Astrocyte (in vitro differentiated cells and primary cell): Measurements from ENCODE around the gene KCNA2. TPM values are rescaled to one million over a fixed set of nuclear protein-coding genes. Genes with fewer than 3 reads are reported as not detected.

ENCODE experiments used
- DNase-seq: peaks from one replicate; pipeline ENCODE4 v3.0.0-alpha.2; 2010; ENCODE audit warnings: low read depth
- FAIRE-seq: peaks from 2 replicates; lab custom pipeline; 2011; peaks lifted over from hg19 to GRCh38; lab: Jason Lieb, UNC
- H2AFZ ChIP-seq: 2 replicates; pipeline ENCODE4 v1.6.0; 2012; ENCODE audit warnings: low read depth, low read length, inconsistent platforms
- H3K27ac ChIP-seq: 2 replicates; pipeline ENCODE4 v1.5.1; 2011; ENCODE audit warnings: low read depth, low read length, inconsistent platforms
- H3K27me3 ChIP-seq: 2 replicates; pipeline ENCODE4 v1.6.0; 2011; ENCODE audit warnings: low read length, inconsistent platforms; ENCODE audit not compliant: insufficient read depth
- H3K36me3 ChIP-seq: 2 replicates; pipeline ENCODE4 v1.5.1; 2011; ENCODE audit warnings: low read length, inconsistent platforms; ENCODE audit not compliant: insufficient read depth
- H3K4me1 ChIP-seq: 2 replicates; pipeline ENCODE4 v1.5.1; 2011; ENCODE audit warnings: low read length, inconsistent platforms; ENCODE audit not compliant: insufficient read depth
- H3K4me2 ChIP-seq: 2 replicates; pipeline ENCODE4 v1.6.0; 2012; ENCODE audit warnings: low read length, inconsistent platforms
- H3K4me3 ChIP-seq: 2 replicates; pipeline ENCODE4 v1.5.1; 2011; ENCODE audit warnings: low read depth, mild to moderate bottlenecking, low read length, inconsistent platforms; ENCODE audit not compliant: insufficient read depth
- H3K79me2 ChIP-seq: 2 replicates; pipeline ENCODE4 v1.6.0; 2012; ENCODE audit warnings: mild to moderate bottlenecking, low read length, inconsistent platforms; ENCODE audit not compliant: insufficient read depth
- H3K9ac ChIP-seq: 2 replicates; pipeline ENCODE4 v1.6.0; 2012; ENCODE audit warnings: mild to moderate bottlenecking, low read length, inconsistent platforms
- H3K9me3 ChIP-seq: 2 replicates; pipeline ENCODE4 v1.5.1; 2012; ENCODE audit warnings: low read depth, mild to moderate bottlenecking, low read length, inconsistent platforms; ENCODE audit not compliant: insufficient read depth
- H4K20me1 ChIP-seq: 2 replicates; pipeline ENCODE4 v1.6.0; 2012; ENCODE audit warnings: low read length, inconsistent platforms; ENCODE audit not compliant: insufficient read depth
- H3K27ac Mint-ChIP-seq: one replicate; pipeline ENCODE4 v1.8.0; 2021; ENCODE audit warnings: mild to moderate bottlenecking, mixed read lengths; ENCODE audit not compliant: unreplicated experiment
- H3K27me3 Mint-ChIP-seq: one replicate; pipeline ENCODE4 v1.8.0; 2021; ENCODE audit warnings: low read depth, mixed read lengths; ENCODE audit not compliant: unreplicated experiment
- H3K36me3 Mint-ChIP-seq: one replicate; pipeline ENCODE4 v1.8.0; 2021; ENCODE audit warnings: low read depth, mixed read lengths; ENCODE audit not compliant: unreplicated experiment
- H3K4me1 Mint-ChIP-seq: one replicate; pipeline ENCODE4 v1.8.0; 2021; ENCODE audit warnings: low read depth, mixed read lengths; ENCODE audit not compliant: unreplicated experiment
- H3K4me3 Mint-ChIP-seq: one replicate; pipeline ENCODE4 v1.8.0; 2021; ENCODE audit warnings: mild to moderate bottlenecking, moderate library complexity, mixed read lengths; ENCODE audit not compliant: unreplicated experiment
- H3K9me3 Mint-ChIP-seq: one replicate; pipeline ENCODE4 v1.8.0; 2021; ENCODE audit warnings: mild to moderate bottlenecking, mixed read lengths; ENCODE audit not compliant: unreplicated experiment
- EZH2 ChIP-seq: IDR thresholded peaks from 2 replicates; pipeline ENCODE4 v1.6.1; 2012; ENCODE audit warnings: mild to moderate bottlenecking, low read length, inconsistent platforms; ENCODE audit not compliant: insufficient read depth
- total RNA-seq: library from RNA; stranded (reverse); gene quantifications from 2 replicates; pipeline ENCODE4 v1.2.1, GENCODE V29; 2021
- TF ChIP-seq, protein P1 (sequence below): IDR thresholded peaks from 2 replicates; pipeline ENCODE4 v1.5.1; 2011; ENCODE audit warnings: low read depth, mild to moderate bottlenecking, inconsistent platforms, low read length, moderate library complexity; ENCODE audit not compliant: insufficient read depth

KCNA2 gene
- total RNA-seq, 1 donor from 2014 or later, result 0.57 TPM

DNA sequence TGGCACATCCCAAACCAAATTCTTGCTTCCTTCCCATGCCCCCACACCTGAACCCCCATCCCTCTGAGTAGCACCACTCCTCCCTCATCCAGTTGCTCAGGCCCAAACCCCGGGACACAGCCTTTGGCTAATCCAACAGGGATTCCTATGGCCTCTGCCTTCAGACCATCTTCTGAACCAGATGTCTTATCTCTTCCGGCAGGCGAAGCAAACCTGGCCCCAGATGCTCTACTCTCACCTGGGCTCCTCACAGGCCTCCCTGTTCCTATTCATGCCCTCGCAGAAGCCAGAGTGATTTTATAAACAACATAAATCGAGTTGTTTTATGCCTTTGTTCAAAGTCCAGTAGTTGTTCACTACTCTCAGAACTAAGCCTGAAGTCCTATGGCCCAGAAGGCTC, 12.5 kb upstream of the KCNA2 start:
- FAIRE-seq, result no peak

DNA sequence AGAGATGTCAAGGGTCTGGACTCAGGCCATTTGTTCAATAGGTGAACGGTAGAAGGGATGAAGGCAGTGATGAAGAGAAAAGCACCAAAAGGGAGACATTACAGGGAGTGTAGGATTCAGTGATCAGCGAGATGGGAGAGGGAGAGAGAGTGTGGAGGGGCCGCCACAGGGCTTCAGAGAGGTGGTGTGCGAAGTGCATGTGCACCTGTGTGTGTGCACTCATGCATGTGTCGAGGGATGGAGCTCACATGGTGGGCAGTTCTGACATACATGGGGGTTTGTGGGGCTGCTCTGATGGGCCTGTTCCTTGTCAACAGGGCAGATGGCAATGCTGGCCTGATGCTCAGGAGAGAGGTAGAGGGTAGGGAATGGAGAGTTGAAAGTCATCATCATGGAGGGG, 11.4 kb upstream of the KCNA2 start:
- no peaks in the 10 kb centered on the region for H3K79me2 ChIP-seq
- H2AFZ ChIP-seq, result no peak overlapping the region
- FAIRE-seq (no peak), DNase-seq (no peak)
- Mint-ChIP-seq H3K4me1 (peaks cover 15% of the 10 kb centered on the region), H3K9me3 (peaks cover 3% of the 10 kb centered on the region), H3K36me3 (no peaks in the 10 kb centered on the region), H3K27ac (no peak overlapping the region), H3K27me3 (peaks cover 74% of the 10 kb centered on the region), H3K4me3 (no peak overlapping the region)
- H3K27ac ChIP-seq, result no peak overlapping the region
- no peak for TF ChIP-seq EZH2
- no peaks in the 10 kb centered on the region for H3K36me3 ChIP-seq
- H3K27me3 ChIP-seq, result peaks cover 17% of the 10 kb centered on the region
- H4K20me1 ChIP-seq, result no peaks in the 10 kb centered on the region
- H3K4me3 ChIP-seq, result no peak overlapping the region
- H3K4me2 ChIP-seq, result no peak overlapping the region
- H3K4me1 ChIP-seq, result peaks cover 3% of the 10 kb centered on the region
- no peaks in the 10 kb centered on the region for H3K9me3 ChIP-seq
- H3K9ac ChIP-seq, result no peak overlapping the region

More for the DNA sequence above, 12.5 kb upstream of the KCNA2 start:
- Histone ChIP-seq H4K20me1 (no peaks in the 10 kb centered on the region), H3K4me2 (no peak overlapping the region), H3K9me3 (no peaks in the 10 kb centered on the region), H3K9ac (no peak overlapping the region), H2AFZ (no peak overlapping the region), H3K4me3 (no peak overlapping the region), H3K79me2 (no peaks in the 10 kb centered on the region), H3K36me3 (no peaks in the 10 kb centered on the region), H3K4me1 (peaks cover 3% of the 10 kb centered on the region), H3K27me3 (peaks cover 17% of the 10 kb centered on the region), H3K27ac (no peak overlapping the region)
- no peak for DNase-seq
- Mint-ChIP-seq H3K4me1 (peaks cover 15% of the 10 kb centered on the region), H3K36me3 (no peaks in the 10 kb centered on the region), H3K4me3 (no peak overlapping the region), H3K27ac (no peak overlapping the region), H3K9me3 (no peaks in the 10 kb centered on the region), H3K27me3 (peaks cover 72% of the 10 kb centered on the region)
- TF ChIP-seq, protein P1, sequence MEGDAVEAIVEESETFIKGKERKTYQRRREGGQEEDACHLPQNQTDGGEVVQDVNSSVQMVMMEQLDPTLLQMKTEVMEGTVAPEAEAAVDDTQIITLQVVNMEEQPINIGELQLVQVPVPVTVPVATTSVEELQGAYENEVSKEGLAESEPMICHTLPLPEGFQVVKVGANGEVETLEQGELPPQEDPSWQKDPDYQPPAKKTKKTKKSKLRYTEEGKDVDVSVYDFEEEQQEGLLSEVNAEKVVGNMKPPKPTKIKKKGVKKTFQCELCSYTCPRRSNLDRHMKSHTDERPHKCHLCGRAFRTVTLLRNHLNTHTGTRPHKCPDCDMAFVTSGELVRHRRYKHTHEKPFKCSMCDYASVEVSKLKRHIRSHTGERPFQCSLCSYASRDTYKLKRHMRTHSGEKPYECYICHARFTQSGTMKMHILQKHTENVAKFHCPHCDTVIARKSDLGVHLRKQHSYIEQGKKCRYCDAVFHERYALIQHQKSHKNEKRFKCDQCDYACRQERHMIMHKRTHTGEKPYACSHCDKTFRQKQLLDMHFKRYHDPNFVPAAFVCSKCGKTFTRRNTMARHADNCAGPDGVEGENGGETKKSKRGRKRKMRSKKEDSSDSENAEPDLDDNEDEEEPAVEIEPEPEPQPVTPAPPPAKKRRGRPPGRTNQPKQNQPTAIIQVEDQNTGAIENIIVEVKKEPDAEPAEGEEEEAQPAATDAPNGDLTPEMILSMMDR, result no peak
- TF ChIP-seq EZH2, result no peak

DNA sequence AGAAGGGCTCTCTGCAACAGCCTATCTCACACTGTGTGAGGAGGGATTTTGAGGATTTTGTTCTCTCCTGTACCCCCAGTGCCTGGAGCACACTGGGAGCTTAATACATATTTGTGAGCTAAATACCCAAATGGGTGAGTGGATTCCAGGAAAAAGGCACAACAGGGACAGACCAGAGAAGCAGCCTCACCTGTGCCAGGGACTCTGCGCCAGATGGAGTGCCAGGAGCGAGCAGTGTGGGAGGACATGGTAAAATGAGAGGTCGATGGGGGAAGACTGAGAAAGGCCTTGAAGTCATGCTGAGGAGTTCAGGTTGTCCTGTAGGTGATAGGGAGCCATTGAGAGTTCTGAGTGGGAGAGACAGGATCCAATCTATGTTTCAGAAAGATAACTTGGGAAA, 11.0 kb upstream of the KCNA2 start:
- no peak for TF ChIP-seq EZH2
- TF ChIP-seq, protein P1, result no peak
- peaks cover 3% of the 10 kb centered on the region for H3K9me3 Mint-ChIP-seq
- no peak for FAIRE-seq

More for the DNA sequence above, 11.0 kb upstream of the KCNA2 start:
- no peak for DNase-seq
- H3K27ac ChIP-seq, result no peak overlapping the region
- no peak overlapping the region for H3K4me2 ChIP-seq
- Mint-ChIP-seq H3K36me3 (no peaks in the 10 kb centered on the region), H3K27me3 (peaks cover 79% of the 10 kb centered on the region), H3K27ac (no peak overlapping the region), H3K4me3 (no peak overlapping the region), H3K4me1 (peaks cover 15% of the 10 kb centered on the region)
- H3K36me3 ChIP-seq, result no peaks in the 10 kb centered on the region
- H2AFZ ChIP-seq, result no peak overlapping the region
- H3K9me3 ChIP-seq, result no peaks in the 10 kb centered on the region
- H3K4me3 ChIP-seq, result no peak overlapping the region
- H3K4me1 ChIP-seq, result peaks cover 3% of the 10 kb centered on the region
- H3K27me3 ChIP-seq, result peaks cover 21% of the 10 kb centered on the region
- no peak overlapping the region for H3K9ac ChIP-seq
- no peaks in the 10 kb centered on the region for H4K20me1 ChIP-seq
- no peaks in the 10 kb centered on the region for H3K79me2 ChIP-seq
